Mesothelial cell of epicardium (in vitro differentiated cells): ENCODE data around the gene PHACTR2. TPM values are rescaled to one million over a fixed set of nuclear protein-coding genes. Genes with fewer than 3 reads are reported as not detected.
"Not testable (repeated sequence)": the region's sequence is repeated elsewhere in the genome, so short reads cannot be mapped to it uniquely, and the experiment has no call there.

Experiments used
- DNase-seq, 2 experiments: peaks; one replicate each; pipeline ENCODE4 v3.0.0; 2021; ENCODE audit warnings: low spot score in 2 of 2; ENCODE audit not compliant: unreplicated experiment in 2 of 2
- H3K27ac Mint-ChIP-seq: 2 replicates; pipeline ENCODE4 v1.8.0; 2021; ENCODE audit warnings: mixed read lengths
- H3K27me3 Mint-ChIP-seq: 2 replicates; pipeline ENCODE4 v1.8.0; 2021; ENCODE audit warnings: low read depth, mixed read lengths
- H3K36me3 Mint-ChIP-seq: 2 replicates; pipeline ENCODE4 v1.8.0; 2021; ENCODE audit warnings: mixed read lengths
- H3K4me1 Mint-ChIP-seq: 2 replicates; pipeline ENCODE4 v1.8.0; 2021; ENCODE audit warnings: mixed read lengths
- H3K4me3 Mint-ChIP-seq: 2 replicates; pipeline ENCODE4 v1.8.0; 2021; ENCODE audit warnings: mild to moderate bottlenecking, moderate library complexity, mixed read lengths
- H3K9me3 Mint-ChIP-seq: 2 replicates; pipeline ENCODE4 v1.8.0; 2021; ENCODE audit warnings: mixed read lengths
- total RNA-seq: library from RNA; stranded (reverse); gene quantifications from 3 replicates; pipeline ENCODE4 v1.2.1, GENCODE V29; 2021
- TF ChIP-seq, protein P1 (sequence below): fragments of 200-600 bp; sonication (generic); IDR thresholded peaks from one replicate; pipeline ENCODE4 v1.5.0; 2021; ENCODE audit warnings: antibody characterized with exemption; ENCODE audit not compliant: unreplicated experiment

Gene PHACTR2
- total RNA-seq, 1 donor from 2014 or later: 124 TPM

DNA sequence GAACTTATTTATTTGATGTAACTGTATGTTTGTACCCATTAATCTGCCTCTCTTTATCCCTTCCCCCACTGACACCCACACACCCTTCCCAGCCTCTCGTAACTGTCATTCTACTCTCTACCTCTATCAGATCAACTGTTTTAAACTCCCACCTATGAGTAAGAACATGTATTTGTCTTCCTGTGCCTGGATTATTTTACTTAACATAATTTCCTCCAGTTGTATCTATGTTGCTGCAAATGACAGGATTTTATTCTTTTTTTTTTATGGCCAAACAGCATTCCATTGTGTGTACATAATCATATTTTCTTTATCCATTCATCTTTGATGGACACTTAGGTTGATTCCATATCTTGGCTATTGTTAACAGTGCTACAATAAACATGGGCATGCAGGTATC, 49.3 kb downstream of the PHACTR2 start:
- peaks cover 14% of the 10 kb centered on the region for H3K4me1 Mint-ChIP-seq

DNA sequence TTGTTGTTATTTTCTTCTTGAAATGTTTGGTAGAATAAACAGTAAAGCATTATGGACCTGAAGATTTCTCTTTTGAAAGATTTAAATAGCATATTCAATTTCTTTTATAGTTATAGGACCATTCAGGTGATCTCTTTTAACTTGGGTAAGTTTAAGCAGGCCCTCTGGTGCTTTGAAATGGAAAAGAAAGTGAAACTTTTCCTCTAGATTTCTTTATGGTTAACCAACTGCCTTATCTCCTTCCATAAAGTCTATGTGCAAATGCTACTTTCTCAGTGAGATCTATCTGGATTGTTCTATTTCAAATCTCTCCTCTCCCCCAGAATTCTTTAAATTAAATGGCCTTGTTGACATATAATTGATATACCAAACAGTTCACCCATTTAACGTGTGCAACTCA, 54.0 kb downstream of the PHACTR2 start:
- H3K4me1 Mint-ChIP-seq: peaks cover 34% of the 10 kb centered on the region
- no peak for DNase-seq
- no peaks in the 10 kb centered on the region for H3K27me3 Mint-ChIP-seq
- H3K27ac Mint-ChIP-seq: peak overlapping the region; percentile 26
- H3K4me3 Mint-ChIP-seq: no peak overlapping the region
- TF ChIP-seq, protein P1, sequence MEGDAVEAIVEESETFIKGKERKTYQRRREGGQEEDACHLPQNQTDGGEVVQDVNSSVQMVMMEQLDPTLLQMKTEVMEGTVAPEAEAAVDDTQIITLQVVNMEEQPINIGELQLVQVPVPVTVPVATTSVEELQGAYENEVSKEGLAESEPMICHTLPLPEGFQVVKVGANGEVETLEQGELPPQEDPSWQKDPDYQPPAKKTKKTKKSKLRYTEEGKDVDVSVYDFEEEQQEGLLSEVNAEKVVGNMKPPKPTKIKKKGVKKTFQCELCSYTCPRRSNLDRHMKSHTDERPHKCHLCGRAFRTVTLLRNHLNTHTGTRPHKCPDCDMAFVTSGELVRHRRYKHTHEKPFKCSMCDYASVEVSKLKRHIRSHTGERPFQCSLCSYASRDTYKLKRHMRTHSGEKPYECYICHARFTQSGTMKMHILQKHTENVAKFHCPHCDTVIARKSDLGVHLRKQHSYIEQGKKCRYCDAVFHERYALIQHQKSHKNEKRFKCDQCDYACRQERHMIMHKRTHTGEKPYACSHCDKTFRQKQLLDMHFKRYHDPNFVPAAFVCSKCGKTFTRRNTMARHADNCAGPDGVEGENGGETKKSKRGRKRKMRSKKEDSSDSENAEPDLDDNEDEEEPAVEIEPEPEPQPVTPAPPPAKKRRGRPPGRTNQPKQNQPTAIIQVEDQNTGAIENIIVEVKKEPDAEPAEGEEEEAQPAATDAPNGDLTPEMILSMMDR: no peak
- H3K9me3 Mint-ChIP-seq: peaks cover 13% of the 10 kb centered on the region
- peaks cover 23% of the 10 kb centered on the region for H3K36me3 Mint-ChIP-seq

More for the DNA sequence above, 49.3 kb downstream of the PHACTR2 start:
- no peak overlapping the region for H3K4me3 Mint-ChIP-seq
- peaks cover 40% of the 10 kb centered on the region for H3K9me3 Mint-ChIP-seq
- H3K27me3 Mint-ChIP-seq: no peaks in the 10 kb centered on the region
- H3K27ac Mint-ChIP-seq: peak overlapping the region; percentile 48
- DNase-seq: no peak
- H3K36me3 Mint-ChIP-seq: peaks cover 55% of the 10 kb centered on the region
- TF ChIP-seq, protein P1: no peak

DNA sequence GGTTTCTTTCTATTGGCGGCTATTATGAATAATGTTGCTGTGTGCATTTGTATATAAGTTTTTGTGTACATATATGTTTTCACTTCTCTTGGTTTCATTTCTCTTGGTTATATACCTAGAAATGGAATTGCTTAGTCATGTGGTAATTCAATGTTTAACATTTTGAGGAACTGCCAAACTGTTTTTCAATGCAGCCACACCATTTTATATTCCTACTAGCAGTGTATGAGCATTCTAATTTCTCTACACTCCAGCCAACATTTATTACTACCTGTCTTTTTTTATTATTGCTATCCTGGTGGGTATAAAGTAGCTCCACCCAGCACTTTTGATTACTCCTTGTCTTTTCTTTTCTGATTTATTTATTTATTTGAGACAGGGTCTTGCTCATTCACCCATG, 54.8 kb downstream of the PHACTR2 start:
- Mint-ChIP-seq H3K27me3 (no peaks in the 10 kb centered on the region), H3K36me3 (peaks cover 17% of the 10 kb centered on the region), H3K9me3 (peaks cover 6% of the 10 kb centered on the region), H3K4me3 (no peak overlapping the region), H3K4me1 (peaks cover 31% of the 10 kb centered on the region), H3K27ac (no peak overlapping the region)
- TF ChIP-seq, protein P1: no peak
- DNase-seq: no peak

DNA sequence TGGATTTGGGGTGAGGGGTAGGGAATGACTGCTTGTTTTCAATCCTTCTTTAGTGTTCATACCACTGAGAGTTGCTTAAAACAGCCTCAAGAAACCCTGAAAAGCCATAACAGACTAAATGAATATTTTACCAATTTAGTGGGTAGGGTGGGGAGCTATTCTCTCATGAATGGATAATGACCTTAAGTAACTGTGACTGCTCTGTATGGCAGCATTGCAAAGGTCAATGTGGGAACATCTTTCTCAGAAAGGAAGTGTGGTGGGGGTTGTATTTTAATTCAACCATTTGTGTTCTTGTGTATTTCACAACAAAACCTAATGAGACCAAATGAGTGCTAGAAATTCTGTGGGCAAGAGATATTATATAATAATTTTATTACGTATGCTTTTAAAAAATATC, 55.7 kb downstream of the PHACTR2 start:
- Mint-ChIP-seq H3K9me3 (peaks cover 4% of the 10 kb centered on the region), H3K36me3 (peaks cover 13% of the 10 kb centered on the region), H3K4me3 (no peak overlapping the region), H3K27ac (peak overlapping the region; percentile 23), H3K27me3 (no peaks in the 10 kb centered on the region), H3K4me1 (peaks cover 31% of the 10 kb centered on the region)
- TF ChIP-seq, protein P1: no peak
- no peak for DNase-seq

DNA sequence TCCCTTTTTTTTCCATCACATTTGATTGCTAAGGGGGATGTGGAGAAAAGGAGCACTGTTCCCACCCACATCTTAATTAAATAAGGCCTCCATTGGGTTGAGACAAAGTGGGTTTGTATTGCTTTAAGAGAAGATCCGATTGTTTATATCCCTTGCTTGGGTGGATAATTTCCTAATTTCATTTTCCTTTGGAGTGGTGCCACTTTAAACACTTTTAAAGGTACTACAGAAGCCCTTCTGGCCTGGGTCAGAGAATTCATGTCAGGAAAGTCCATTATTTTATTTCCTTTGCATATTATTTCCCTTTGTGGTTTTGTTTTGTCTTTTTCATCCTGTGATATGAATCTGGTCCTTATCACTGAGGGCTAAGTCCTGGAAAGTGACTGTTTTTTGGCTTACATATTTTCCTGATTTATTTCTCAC, 56.9 kb downstream of the PHACTR2 start:
- no peak for DNase-seq
- Mint-ChIP-seq H3K4me3 (no peak overlapping the region), H3K36me3 (peaks cover 12% of the 10 kb centered on the region), H3K27ac (peak overlapping the region; percentile 66), H3K9me3 (peaks cover 4% of the 10 kb centered on the region), H3K27me3 (no peaks in the 10 kb centered on the region), H3K4me1 (peaks cover 29% of the 10 kb centered on the region)
- TF ChIP-seq, protein P1: no peak

DNA sequence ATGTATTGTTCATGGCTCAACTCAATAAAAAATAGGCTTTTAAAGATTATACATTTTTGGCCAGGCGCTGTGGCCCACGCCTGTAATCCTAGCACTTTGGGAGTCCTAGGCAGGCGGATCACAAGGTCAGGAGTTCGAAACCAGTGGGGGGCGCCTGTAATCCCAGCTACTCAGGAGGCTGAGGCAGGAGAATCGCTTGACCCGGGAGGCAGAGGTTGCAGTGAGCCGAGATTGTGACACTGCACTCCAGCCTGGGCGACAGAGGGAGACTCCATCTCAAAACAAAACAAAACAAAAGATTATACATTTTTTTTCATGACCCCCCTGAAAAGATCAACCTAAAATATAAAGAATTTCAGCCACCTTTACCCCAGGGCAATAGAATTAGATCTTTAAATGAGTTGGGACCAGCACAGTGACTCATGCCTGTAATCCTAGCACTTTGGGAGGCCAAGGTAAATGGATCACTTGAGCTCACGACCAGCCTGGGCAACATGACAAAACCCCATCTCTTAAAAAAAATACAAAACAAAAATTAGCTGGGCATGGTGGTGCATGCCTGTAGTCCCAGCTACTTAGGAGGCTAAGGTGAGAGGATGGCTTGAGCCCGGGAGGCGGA, 60.4 kb downstream of the PHACTR2 start:
- not testable (repeated sequence) for H3K27me3 Mint-ChIP-seq, H3K4me3 Mint-ChIP-seq, H3K27ac Mint-ChIP-seq, H3K9me3 Mint-ChIP-seq, H3K36me3 Mint-ChIP-seq, DNase-seq
- peaks cover 27% of the 10 kb centered on the region for H3K4me1 Mint-ChIP-seq
